Upper lobe of left lung (tissue), 4 donors: ENCODE measurements around the gene C1QL4.

Experiments
- CTCF ChIP-seq, 6 experiments: fragments of 450-650 bp in 4 of 6; fragments of 200-600 bp in 2 of 6; sonication (generic) in 2 of 6; IDR thresholded peaks; one replicate each; pipeline ENCODE4 v1.5.1; 2016 to 2019; ENCODE audit warnings: antibody characterized with exemption in 6 of 6
- EP300 ChIP-seq, 4 donors: sonication (generic); formaldehyde crosslinking; IDR thresholded peaks; one replicate each; pipeline ENCODE4 v1.5.1; 2017; ENCODE audit warnings: antibody characterized with exemption in 4 of 4, control low read depth in 2 of 4
- POLR2A ChIP-seq, 4 donors: fragments of 450-650 bp; IDR thresholded peaks; one replicate each; pipeline ENCODE4 v1.5.1; 2016 to 2017; ENCODE audit warnings: antibody characterized with exemption in 4 of 4, mild to moderate bottlenecking in 2 of 4
- POLR2AphosphoS5 ChIP-seq, 2 donors: sonication (generic); formaldehyde crosslinking; IDR thresholded peaks; one replicate each; pipeline ENCODE4 v1.5.1; 2017; ENCODE audit warnings: antibody characterized with exemption in 2 of 2

- TF ChIP-seq POLR2A (IDR thresholded peaks at IDR 0.05) (no peak), CTCF (IDR thresholded peaks at IDR 0.05) (no peak), EP300 (IDR thresholded peaks at IDR 0.05) (no peak), POLR2AphosphoS5 (IDR thresholded peaks at IDR 0.05) (no peak)
Observed at GRCh38 chr12:49338830-49339463, 2.0 kb upstream of the C1QL4 start.
